GM13976 (cell line): ENCODE data around the gene LTA.
"Not testable (repeated sequence)": the region's sequence is repeated elsewhere in the genome, so short reads cannot be mapped to it uniquely, and the experiment has no call there.

Experiments used
- DNase-seq: peaks from one replicate; pipeline ENCODE4 v3.0.0; 2012; ENCODE audit warnings: low spot score
- CTCF ChIP-seq: IDR thresholded peaks from 2 replicates; pipeline ENCODE4 v1.5.1; 2012; ENCODE audit warnings: borderline replicate concordance, mild to moderate bottlenecking; ENCODE audit not compliant: insufficient read depth; ENCODE audit errors: extremely low read depth, missing control alignments, control extremely low read depth
- in situ Hi-C: fragments of 300-500 bp; cut with MboI; formaldehyde crosslinking; loops from one replicate; pipeline ENCODE4 v1.12.0; 2022; ENCODE audit warnings: low sequenced_read_pairs, mixed read lengths, inconsistent platforms; ENCODE audit not compliant: unreplicated experiment

LTA gene

GRCh38 chr6:31588871-31589650 is 17.0 kb downstream of the LTA start:
- DNase-seq = no peak
- no peak for TF ChIP-seq CTCF
- in situ Hi-C loops = no loop called here

GRCh38 chr6:31590691-31591090 is 18.6 kb downstream of the LTA start:
- in situ Hi-C loops = loop anchor here (10.0 kb wide), 1 partner anchor 96 kb away; the partner anchor contains the start of gene MICB
- DNase-seq = not testable (repeated sequence)

GRCh38 chr6:31592396-31592771 is 20.3 kb downstream of the LTA start:
- no peak for TF ChIP-seq CTCF
- in situ Hi-C loops = loop anchor here (10.0 kb wide), 1 partner anchor 98 kb away; the partner anchor contains the start of gene MICB

GRCh38 chr6:31597006-31597405 is 24.9 kb downstream of the LTA start:
- in situ Hi-C loops = loop anchor here (5.0 to 10.0 kb wide), 2 partner anchors 50 to 102 kb away; partner anchors contain the start of genes ATP6V1G2, MICB and NFKBIL1
- TF ChIP-seq CTCF = no peak
- DNase-seq = no peak

More at GRCh38 chr6:31592396-31592771, 20.3 kb downstream of the LTA start:
- DNase-seq = no peak

GRCh38 chr6:31607317-31607716 is 35.2 kb downstream of the LTA start:
- in situ Hi-C loops = no loop called here
- TF ChIP-seq CTCF = no peak
- no peak for DNase-seq

- no peak for TF ChIP-seq CTCF
- in situ Hi-C loops = no loop called here
- DNase-seq = no peak
These were observed 37.7 kb downstream of the LTA start for GRCh38 chr6:31609519-31610406.

GRCh38 chr6:31610968-31611367 is 38.9 kb downstream of the LTA start:
- no peak for DNase-seq

More at GRCh38 chr6:31610968-31611367, 38.9 kb downstream of the LTA start:
- no peak for TF ChIP-seq CTCF
- in situ Hi-C loops = no loop called here
